Thyroid gland (tissue), 4 donors: Measurements from ENCODE around the gene GRM1. TPM values are rescaled to one million over a fixed set of nuclear protein-coding genes. Genes with fewer than 3 reads are reported as not detected.

Experiments
- DNase-seq, 2 donors: peaks; one replicate each; pipeline ENCODE4 v3.0.0-alpha.2; 2019
- H3K27ac ChIP-seq, 3 donors: fragments of 200-600 bp; sonication (generic); 1 replicate in 2 of 3; 2 replicates in 1 of 3; pipeline ENCODE4 v1.5.1; 2016 to 2019; ENCODE audit warnings: mild to moderate bottlenecking in 1 of 3, moderate library complexity in 1 of 3
- H3K27me3 ChIP-seq: fragments of 200-600 bp; sonication (generic); one replicate; pipeline ENCODE4 v1.5.1; 2019
- H3K36me3 ChIP-seq, 2 donors: fragments of 200-600 bp; sonication (generic); one replicate each; pipeline ENCODE4 v1.5.1; 2016 to 2019
- H3K4me1 ChIP-seq, 2 donors: fragments of 200-600 bp; sonication (generic); one replicate each; pipeline ENCODE4 v1.5.1; 2017 to 2019
- H3K4me3 ChIP-seq, 3 donors: fragments of 200-600 bp; sonication (generic); replicated peaks in 1 of 3; 1 replicate in 2 of 3; 2 replicates in 1 of 3; pipeline ENCODE4 v1.5.1; 2016; ENCODE audit warnings: mild to moderate bottlenecking in 1 of 3
- H3K9me3 ChIP-seq: fragments of 200-600 bp; sonication (generic); one replicate; pipeline ENCODE4 v1.5.1; 2017
- POLR2A ChIP-seq, 2 donors: fragments of 450-650 bp; IDR thresholded peaks; one replicate each; pipeline ENCODE4 v1.6.1; 2017; ENCODE audit warnings: antibody characterized with exemption in 2 of 2, mild to moderate bottlenecking in 2 of 2, moderate library complexity in 1 of 2
- WGBS, 2 donors: methylation state at CpG; one replicate each; pipeline ENCODE4 v1.1.5; 2017; 5-methylcytosine and 5-hydroxymethylcytosine counted together
- intact Hi-C: fragments of 100-400 bp; cut with DNase I; formaldehyde crosslinking; loops from one replicate; pipeline ENCODE4 v1.15.1; 2023
- total RNA-seq, 4 donors: library from RNA; depleted of rRNA; stranded (reverse); fragments of >200 nt; gene quantifications; one replicate each; pipeline ENCODE4 v1.2.3, GENCODE V29; 2016
- TF ChIP-seq, protein P1 (sequence below), 6 experiments: fragments of 200-600 bp in 3 of 6; fragments of 450-650 bp in 3 of 6; sonication (generic) in 3 of 6; IDR thresholded peaks; one replicate each; pipeline ENCODE4 v1.5.1; 2016 to 2019; ENCODE audit warnings: antibody characterized with exemption in 6 of 6, mild to moderate bottlenecking in 2 of 6, inconsistent platforms in 1 of 6, moderate library complexity in 1 of 6

GRM1 gene
- total RNA-seq, 4 donors from 2014 or later = 0.29 to 2.5 (median 0.48) TPM

DNA sequence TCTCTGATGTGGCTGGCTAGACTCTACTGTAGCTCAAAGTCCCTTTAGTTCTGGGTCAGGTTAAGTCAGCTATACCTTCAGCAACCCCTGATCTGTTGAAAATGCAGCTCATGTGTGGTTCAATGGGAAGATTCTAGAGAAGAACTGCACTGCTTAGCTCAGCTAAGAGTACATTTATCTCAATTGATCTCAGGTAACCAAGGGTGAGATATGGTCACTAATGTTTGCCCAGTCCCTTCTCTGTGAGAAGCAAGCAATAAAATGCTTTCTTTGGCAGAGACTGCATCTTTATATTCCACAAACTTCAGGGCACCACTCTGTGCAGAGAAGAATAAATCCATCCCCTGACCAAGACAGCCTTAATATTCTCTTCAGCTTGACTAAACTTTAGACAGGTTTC, 274.1 kb downstream of the GRM1 start:
- TF ChIP-seq POLR2A (IDR thresholded peaks at IDR 0.05) = no peak
- TF ChIP-seq, protein P1, sequence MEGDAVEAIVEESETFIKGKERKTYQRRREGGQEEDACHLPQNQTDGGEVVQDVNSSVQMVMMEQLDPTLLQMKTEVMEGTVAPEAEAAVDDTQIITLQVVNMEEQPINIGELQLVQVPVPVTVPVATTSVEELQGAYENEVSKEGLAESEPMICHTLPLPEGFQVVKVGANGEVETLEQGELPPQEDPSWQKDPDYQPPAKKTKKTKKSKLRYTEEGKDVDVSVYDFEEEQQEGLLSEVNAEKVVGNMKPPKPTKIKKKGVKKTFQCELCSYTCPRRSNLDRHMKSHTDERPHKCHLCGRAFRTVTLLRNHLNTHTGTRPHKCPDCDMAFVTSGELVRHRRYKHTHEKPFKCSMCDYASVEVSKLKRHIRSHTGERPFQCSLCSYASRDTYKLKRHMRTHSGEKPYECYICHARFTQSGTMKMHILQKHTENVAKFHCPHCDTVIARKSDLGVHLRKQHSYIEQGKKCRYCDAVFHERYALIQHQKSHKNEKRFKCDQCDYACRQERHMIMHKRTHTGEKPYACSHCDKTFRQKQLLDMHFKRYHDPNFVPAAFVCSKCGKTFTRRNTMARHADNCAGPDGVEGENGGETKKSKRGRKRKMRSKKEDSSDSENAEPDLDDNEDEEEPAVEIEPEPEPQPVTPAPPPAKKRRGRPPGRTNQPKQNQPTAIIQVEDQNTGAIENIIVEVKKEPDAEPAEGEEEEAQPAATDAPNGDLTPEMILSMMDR (IDR thresholded peaks at IDR 0.05) = no peak
- no peaks in the 10 kb centered on the region for H3K36me3 ChIP-seq
- DNase-seq = no peak
- no peak overlapping the region for H3K27ac ChIP-seq
- H3K4me3 ChIP-seq = no peak overlapping the region
- no peaks in the 10 kb centered on the region for H3K9me3 ChIP-seq
- no peaks in the 10 kb centered on the region for H3K4me1 ChIP-seq
- intact Hi-C loops = no loop called here
- no peaks in the 10 kb centered on the region for H3K27me3 ChIP-seq

DNA sequence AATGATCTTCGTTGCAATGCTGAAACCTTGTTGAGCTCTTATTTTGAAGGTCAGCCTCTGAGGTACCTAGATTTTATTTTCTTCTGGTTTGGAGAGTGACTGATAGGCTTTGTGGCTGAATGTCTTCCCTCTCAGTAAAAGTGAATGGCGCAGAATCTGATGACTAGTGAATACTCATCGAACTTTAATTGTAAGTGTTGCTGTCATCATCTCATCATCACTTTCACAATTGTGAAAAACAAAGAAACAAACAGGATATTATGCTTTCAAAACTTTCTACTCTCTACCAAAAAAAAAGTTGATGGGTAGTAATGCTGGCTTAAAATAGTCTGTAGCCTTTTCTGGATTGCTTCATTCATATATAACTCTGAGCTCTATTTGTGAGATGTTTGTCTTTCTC, 275.3 kb downstream of the GRM1 start:
- no peak overlapping the region for H3K27ac ChIP-seq
- 86 to 89% methylated on average over 3 of the region's 3 CpGs for WGBS, 2 donors
- no peaks in the 10 kb centered on the region for H3K9me3 ChIP-seq
- TF ChIP-seq, protein P1 (IDR thresholded peaks at IDR 0.05) = no peak
- TF ChIP-seq POLR2A (IDR thresholded peaks at IDR 0.05) = no peak
- no peak overlapping the region for H3K4me3 ChIP-seq
- DNase-seq = no peak
- no peaks in the 10 kb centered on the region for H3K27me3 ChIP-seq
- H3K36me3 ChIP-seq = no peaks in the 10 kb centered on the region
- no peaks in the 10 kb centered on the region for H3K4me1 ChIP-seq
- intact Hi-C loops = no loop called here

DNA sequence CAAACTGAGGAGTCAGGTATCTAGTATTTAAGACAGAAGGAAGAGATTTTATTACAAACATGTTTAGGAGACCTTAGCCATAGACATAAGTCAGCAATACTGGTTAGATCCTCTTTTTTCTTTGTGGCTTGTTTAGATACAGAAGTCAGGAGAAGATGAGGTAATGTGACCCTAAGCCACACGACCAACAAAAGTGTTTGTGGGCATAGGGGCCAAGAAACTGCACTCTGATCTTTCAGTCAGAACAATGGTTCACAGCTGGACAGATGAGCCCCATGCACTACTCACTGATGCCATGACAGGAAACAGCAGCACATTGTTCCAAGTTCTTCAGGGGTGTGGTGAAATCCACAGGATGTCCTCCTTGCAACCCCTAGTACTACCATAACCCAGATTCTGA, 276.2 kb downstream of the GRM1 start:
- 12 to 33% methylated on average over 1 of the region's 1 CpG for WGBS, 2 donors
- no peak overlapping the region for H3K27ac ChIP-seq
- H3K27me3 ChIP-seq = no peaks in the 10 kb centered on the region
- intact Hi-C loops = no loop called here
- H3K4me3 ChIP-seq = no peak overlapping the region
- no peak for DNase-seq
- no peaks in the 10 kb centered on the region for H3K36me3 ChIP-seq
- H3K9me3 ChIP-seq = no peaks in the 10 kb centered on the region
- TF ChIP-seq, protein P1 (IDR thresholded peaks at IDR 0.05) = no peak
- no peak for TF ChIP-seq POLR2A (IDR thresholded peaks at IDR 0.05)
- no peaks in the 10 kb centered on the region for H3K4me1 ChIP-seq

DNA sequence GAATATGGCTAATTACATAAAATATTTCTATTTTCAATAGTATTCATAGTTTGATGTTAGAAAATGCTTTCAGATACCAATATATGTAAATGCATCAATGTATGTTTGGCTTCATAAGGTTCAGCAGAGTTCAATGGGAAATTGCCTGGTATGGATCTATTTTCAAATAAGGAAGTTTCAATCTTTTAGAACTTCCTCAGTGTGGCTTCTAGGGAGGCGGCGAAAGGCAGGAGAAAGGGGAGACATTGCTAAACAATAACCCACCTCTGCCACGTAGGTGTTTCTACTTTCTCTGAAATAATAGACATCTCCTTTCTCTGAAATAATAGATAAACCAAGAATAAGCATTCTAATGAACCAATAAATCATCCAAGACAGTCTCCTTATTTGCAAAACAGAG, 277.1 kb downstream of the GRM1 start:
- intact Hi-C loops = no loop called here
- Histone ChIP-seq H3K4me3 (no peak overlapping the region), H3K4me1 (no peaks in the 10 kb centered on the region), H3K36me3 (no peaks in the 10 kb centered on the region), H3K27me3 (no peaks in the 10 kb centered on the region), H3K9me3 (no peaks in the 10 kb centered on the region), H3K27ac (no peak overlapping the region)
- DNase-seq = no peak
- 88 to 90% methylated on average over 3 of the region's 3 CpGs for WGBS, 2 donors
- TF ChIP-seq POLR2A (IDR thresholded peaks at IDR 0.05) = no peak
- TF ChIP-seq, protein P1 (IDR thresholded peaks at IDR 0.05) = no peak

DNA sequence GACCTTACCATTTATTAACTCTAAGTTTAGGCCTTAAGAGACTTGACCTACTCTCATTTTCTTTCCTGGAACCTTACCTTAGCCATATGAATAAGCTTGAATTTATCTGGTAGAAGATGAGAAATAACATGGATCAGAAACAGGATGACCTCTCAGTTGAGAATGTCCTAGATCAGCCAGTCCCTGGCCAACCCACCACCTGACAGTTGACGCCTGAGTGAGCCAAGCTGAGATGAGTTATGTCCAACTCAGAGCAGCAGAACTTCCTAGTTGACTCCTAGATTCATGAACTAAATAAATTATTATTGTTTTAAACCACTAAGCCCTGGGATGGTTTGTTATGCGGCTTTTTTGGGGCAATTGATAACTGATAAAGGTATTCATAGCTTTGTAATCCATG, 281.8 kb downstream of the GRM1 start:
- no peak overlapping the region for H3K27ac ChIP-seq
- no peaks in the 10 kb centered on the region for H3K9me3 ChIP-seq
- TF ChIP-seq POLR2A (IDR thresholded peaks at IDR 0.05) = no peak
- TF ChIP-seq, protein P1 (IDR thresholded peaks at IDR 0.05) = no peak
- no peaks in the 10 kb centered on the region for H3K4me1 ChIP-seq
- no peak overlapping the region for H3K4me3 ChIP-seq
- intact Hi-C loops = no loop called here
- H3K36me3 ChIP-seq = no peaks in the 10 kb centered on the region
- WGBS, 2 donors = 91 to 94% methylated on average over 2 of the region's 2 CpGs
- no peaks in the 10 kb centered on the region for H3K27me3 ChIP-seq
- DNase-seq = no peak
